Activated B cell treated with CpG ODN at 0.5 μM for 24 hours (primary cell): ENCODE data around the gene FAM32A. TPM values are rescaled to one million over a fixed set of nuclear protein-coding genes. Genes with fewer than 3 reads are reported as not detected.

Experiments
- ATAC-seq: fragments of 200-7000 bp; cut with Tn5 transposase; one replicate; pipeline ENCODE4 v1.10.0; 2021; ENCODE audit warnings: low read depth, mild to moderate bottlenecking, moderate library complexity
- CTCF ChIA-PET: fragments of 350-600 bp; sonication (Branson Sonifier 250); formaldehyde crosslinking; loops from one replicate; lab custom pipeline; 2021; ENCODE audit warnings: antibody characterized with exemption; lab: Charles Lee
- POLR2A ChIA-PET: fragments of 350-600 bp; sonication (Branson Sonifier 250); formaldehyde crosslinking; loops from one replicate; lab custom pipeline; 2021; ENCODE audit warnings: antibody characterized with exemption; lab: Charles Lee
- DNase-seq: peaks from one replicate; pipeline ENCODE4 v3.0.0; 2022
- H3K27ac Mint-ChIP-seq: one replicate; pipeline ENCODE4 v1.8.0; 2020; ENCODE audit warnings: mixed read lengths
- H3K27me3 Mint-ChIP-seq: one replicate; pipeline ENCODE4 v1.8.0; 2021; ENCODE audit warnings: mixed read lengths
- H3K36me3 Mint-ChIP-seq: one replicate; pipeline ENCODE4 v1.8.0; 2021; ENCODE audit warnings: low read depth, mixed read lengths
- H3K4me1 Mint-ChIP-seq: one replicate; pipeline ENCODE4 v1.8.0; 2021; ENCODE audit warnings: mixed read lengths
- H3K4me3 Mint-ChIP-seq: one replicate; pipeline ENCODE4 v1.8.0; 2020; ENCODE audit warnings: mild to moderate bottlenecking, mixed read lengths
- H3K9me3 Mint-ChIP-seq: one replicate; pipeline ENCODE4 v1.8.0; 2020; ENCODE audit warnings: mixed read lengths
- CTCF ChIP-seq: fragments of 200-600 bp; IDR thresholded peaks from one replicate; pipeline ENCODE4 v1.8.0; 2022; ENCODE audit warnings: antibody characterized with exemption, mild to moderate bottlenecking
- intact Hi-C: fragments of 100-400 bp; cut with micrococcal nuclease; formaldehyde crosslinking; loops from one replicate; pipeline ENCODE4 v1.15.1; 2024
- total RNA-seq: library from RNA; stranded (reverse); gene quantifications from 2 replicates; pipeline ENCODE4 v1.2.3, GENCODE V29; 2022

The FAM32A gene
- total RNA-seq, 1 donor from 2014 or later, result 52.2 TPM

DNA sequence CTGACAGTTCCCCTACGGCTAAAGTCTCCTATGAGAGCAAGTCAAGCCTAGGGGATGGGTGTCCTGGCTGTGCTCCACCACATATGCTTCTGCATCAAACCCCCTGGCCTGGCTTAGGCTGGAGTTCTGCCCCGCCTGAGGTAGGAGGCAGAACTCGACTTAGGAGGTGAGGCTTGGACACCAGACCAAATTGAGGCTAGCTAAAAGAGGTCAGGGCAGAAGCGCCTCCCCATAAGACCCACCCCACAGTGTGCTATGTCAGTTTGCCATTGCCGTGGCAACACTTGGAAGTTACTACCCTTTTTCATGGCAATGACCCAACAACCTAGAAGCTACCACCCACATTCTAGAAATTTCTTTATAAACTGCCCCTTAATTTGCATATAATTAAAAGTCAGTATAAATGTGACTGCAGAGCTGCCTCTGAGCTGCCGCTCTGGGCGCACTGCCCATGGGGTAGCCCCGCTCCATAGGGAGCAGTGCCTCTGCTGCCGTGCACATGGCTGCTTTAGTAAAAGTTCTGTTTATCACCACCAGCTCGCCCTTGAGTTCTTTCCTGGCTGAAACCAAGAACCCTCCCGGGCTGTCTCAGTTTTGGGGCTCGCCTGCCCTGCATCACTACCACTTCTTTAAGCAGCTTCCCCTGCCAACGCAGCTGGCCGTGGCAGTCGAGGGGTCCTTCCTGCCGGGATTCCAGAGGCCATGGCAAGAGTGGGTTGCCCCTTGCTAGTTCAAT, 32.7 kb downstream of the FAM32A start:
- POLR2A ChIA-PET, result interaction anchor here (0.5 to 1.2 kb wide), 3 partner anchors 11 to 172 kb away, joined by 3 to 6 read pairs (median 3); partner anchors contain the start of gene TPM4
- CTCF ChIA-PET, result interaction anchor here (1.1 kb wide), 2 partner anchors 12 to 165 kb away, joined by 3 read pairs; no protein-coding TSS in a partner anchor
- ATAC-seq, result no peak
- Mint-ChIP-seq H3K27ac (no peak overlapping the region), H3K4me3 (no peak overlapping the region), H3K36me3 (peaks cover 79% of the 10 kb centered on the region), H3K9me3 (peaks cover 6% of the 10 kb centered on the region), H3K27me3 (no peaks in the 10 kb centered on the region), H3K4me1 (peaks cover 30% of the 10 kb centered on the region)
- intact Hi-C loops, result no loop called here
- no peak for TF ChIP-seq CTCF
- no peak for DNase-seq

DNA sequence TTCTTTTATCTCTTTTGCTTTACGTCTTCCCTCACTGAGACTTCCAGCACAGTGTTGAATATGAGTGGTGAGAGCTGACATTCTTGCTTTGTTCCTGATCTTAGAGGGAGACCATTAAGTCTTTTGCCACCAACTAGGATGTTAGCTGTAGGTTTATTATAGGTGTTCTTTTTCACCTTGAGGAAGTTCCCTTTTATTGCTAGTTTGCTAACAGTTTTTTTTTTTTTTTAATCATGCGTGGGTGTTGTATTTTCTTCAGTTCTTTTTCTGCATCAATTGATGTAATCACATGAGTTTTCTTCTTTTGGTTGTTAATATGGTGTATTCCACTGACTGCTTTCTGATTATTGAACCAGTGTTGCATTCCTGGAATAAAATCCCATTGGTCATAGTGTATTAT, 33.6 kb downstream of the FAM32A start:
- H3K36me3 Mint-ChIP-seq, result peaks cover 80% of the 10 kb centered on the region
- POLR2A ChIA-PET, result interaction anchor here (0.5 to 1.2 kb wide), 6 partner anchors 12 to 173 kb away, joined by 3 to 6 read pairs (median 3); partner anchors contain the start of genes KLF2 and TPM4
- H3K27ac Mint-ChIP-seq, result peak overlapping the region; percentile 22
- H3K27me3 Mint-ChIP-seq, result no peaks in the 10 kb centered on the region
- DNase-seq, result no peak
- CTCF ChIA-PET, result interaction anchor here (0.9 to 1.1 kb wide), 3 partner anchors 11 to 177 kb away, joined by 3 to 4 read pairs (median 3); no protein-coding TSS in a partner anchor
- H3K4me3 Mint-ChIP-seq, result no peak overlapping the region
- TF ChIP-seq CTCF, result no peak
- no peak for ATAC-seq
- intact Hi-C loops, result no loop called here
- H3K9me3 Mint-ChIP-seq, result peaks cover 9% of the 10 kb centered on the region
- H3K4me1 Mint-ChIP-seq, result peaks cover 30% of the 10 kb centered on the region

DNA sequence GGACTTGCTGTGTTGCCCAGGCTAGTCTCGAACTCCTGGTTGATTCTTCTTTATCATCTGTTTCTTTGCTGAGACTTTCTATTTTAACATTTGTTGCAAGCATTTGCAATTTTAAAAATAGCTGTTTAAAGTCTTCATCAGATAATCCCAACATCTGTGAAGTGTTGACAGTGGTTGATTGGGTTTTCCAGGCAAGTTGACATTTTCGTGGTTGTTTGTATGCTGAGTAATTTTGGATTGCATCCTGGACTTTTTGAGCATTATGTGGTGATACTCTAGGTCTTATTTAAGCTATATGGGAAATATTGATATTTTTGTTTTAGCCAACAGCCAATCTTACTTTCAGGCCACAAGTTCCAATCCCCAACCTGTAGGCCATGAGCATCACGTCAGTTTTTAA, 37.6 kb downstream of the FAM32A start:
- peaks cover 18% of the 10 kb centered on the region for H3K4me1 Mint-ChIP-seq
- ChIA-PET CTCF (no interaction called here), POLR2A (no interaction called here)
- no peak overlapping the region for H3K4me3 Mint-ChIP-seq
- DNase-seq (no peak), ATAC-seq (no peak)
- no peak overlapping the region for H3K27ac Mint-ChIP-seq
- H3K36me3 Mint-ChIP-seq, result peaks cover 81% of the 10 kb centered on the region
- no peaks in the 10 kb centered on the region for H3K27me3 Mint-ChIP-seq
- no peak for TF ChIP-seq CTCF
- intact Hi-C loops, result no loop called here
- H3K9me3 Mint-ChIP-seq, result peaks cover 9% of the 10 kb centered on the region

DNA sequence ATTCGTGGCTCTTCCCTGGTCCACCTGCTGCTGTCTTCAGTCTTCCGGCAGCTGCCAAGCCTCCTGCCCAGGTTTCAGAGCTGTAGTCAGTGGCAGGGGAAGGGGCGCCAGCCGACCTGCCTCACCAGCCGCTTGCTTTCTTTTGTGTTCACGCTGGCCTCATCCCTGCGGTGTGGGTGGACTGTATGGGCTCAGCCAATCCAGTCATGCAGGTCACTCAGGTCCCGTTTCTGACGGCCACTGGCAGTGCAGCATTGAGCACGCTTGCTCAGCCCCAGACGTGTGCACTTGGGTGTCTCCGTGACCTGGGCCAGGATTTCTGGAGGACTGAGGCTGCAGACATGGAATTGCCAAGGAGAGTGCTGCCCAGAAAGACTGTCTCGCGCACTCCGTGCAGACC, 38.5 kb downstream of the FAM32A start:
- no peaks in the 10 kb centered on the region for H3K27me3 Mint-ChIP-seq
- intact Hi-C loops, result no loop called here
- no peak for DNase-seq
- no peak for TF ChIP-seq CTCF
- peaks cover 81% of the 10 kb centered on the region for H3K36me3 Mint-ChIP-seq
- no peak overlapping the region for H3K27ac Mint-ChIP-seq
- CTCF ChIA-PET, result no interaction called here
- no peak overlapping the region for H3K4me3 Mint-ChIP-seq
- POLR2A ChIA-PET, result no interaction called here
- peaks cover 9% of the 10 kb centered on the region for H3K9me3 Mint-ChIP-seq
- H3K4me1 Mint-ChIP-seq, result peaks cover 9% of the 10 kb centered on the region
- no peak for ATAC-seq

GRCh38 chr19:16224293-16225045, 39.3 kb downstream of the FAM32A start:
- Mint-ChIP-seq H3K36me3 (peaks cover 83% of the 10 kb centered on the region), H3K27ac (no peak overlapping the region), H3K27me3 (no peaks in the 10 kb centered on the region), H3K4me1 (peaks cover 4% of the 10 kb centered on the region), H3K4me3 (no peak overlapping the region), H3K9me3 (peaks cover 9% of the 10 kb centered on the region)
- no peak for ATAC-seq
- intact Hi-C loops, result no loop called here
- no peak for TF ChIP-seq CTCF
- DNase-seq, result no peak
- ChIA-PET POLR2A (no interaction called here), CTCF (no interaction called here)
